GM12891 (cell line): ENCODE results near the gene CAPN1.

Experiments
- DNase-seq: peaks from one replicate; pipeline ENCODE4 v3.0.0; 2011; ENCODE audit warnings: low spot score; ENCODE audit not compliant: insufficient read length
- FAIRE-seq: peaks from 2 replicates; lab custom pipeline; 2011; peaks lifted over from hg19 to GRCh38; lab: Jason Lieb, UNC
- PAX5 ChIP-seq: IDR thresholded peaks from 2 replicates; pipeline ENCODE4 v1.6.1; 2011; ENCODE audit warnings: low read length, moderate library complexity, mild to moderate bottlenecking; ENCODE audit not compliant: insufficient read depth, severe bottlenecking
- POLR2A ChIP-seq: IDR thresholded peaks from 2 replicates; pipeline ENCODE4 v1.6.1; 2011; ENCODE audit warnings: low read depth, low read length, control low read depth
- POLR2AphosphoS5 ChIP-seq: IDR thresholded peaks from 2 replicates; pipeline ENCODE4 v1.6.1; 2011; ENCODE audit warnings: low read depth, low read length, control low read depth
- POU2F2 ChIP-seq: IDR thresholded peaks from 2 replicates; pipeline ENCODE4 v1.6.1; 2011; ENCODE audit warnings: low read depth, mild to moderate bottlenecking, control low read depth, low read length, moderate library complexity
- SPI1 ChIP-seq: IDR thresholded peaks from 2 replicates; pipeline ENCODE4 v1.6.1; 2011; ENCODE audit warnings: low read depth, low read length, control low read depth
- TAF1 ChIP-seq: IDR thresholded peaks from 2 replicates; pipeline ENCODE4 v1.6.1; 2011; ENCODE audit warnings: low read depth, low read length, control low read depth

The CAPN1 gene

GRCh38 chr11:65208785-65209710 lies 27.3 kb downstream of the CAPN1 start:
- no peak for FAIRE-seq
- TF ChIP-seq POU2F2: no peak
- TF ChIP-seq TAF1: no peak
- no peak for TF ChIP-seq POLR2AphosphoS5
- TF ChIP-seq PAX5: no peak
- no peak for TF ChIP-seq POLR2A
- TF ChIP-seq SPI1: no peak
- DNase-seq: no peak

DNA sequence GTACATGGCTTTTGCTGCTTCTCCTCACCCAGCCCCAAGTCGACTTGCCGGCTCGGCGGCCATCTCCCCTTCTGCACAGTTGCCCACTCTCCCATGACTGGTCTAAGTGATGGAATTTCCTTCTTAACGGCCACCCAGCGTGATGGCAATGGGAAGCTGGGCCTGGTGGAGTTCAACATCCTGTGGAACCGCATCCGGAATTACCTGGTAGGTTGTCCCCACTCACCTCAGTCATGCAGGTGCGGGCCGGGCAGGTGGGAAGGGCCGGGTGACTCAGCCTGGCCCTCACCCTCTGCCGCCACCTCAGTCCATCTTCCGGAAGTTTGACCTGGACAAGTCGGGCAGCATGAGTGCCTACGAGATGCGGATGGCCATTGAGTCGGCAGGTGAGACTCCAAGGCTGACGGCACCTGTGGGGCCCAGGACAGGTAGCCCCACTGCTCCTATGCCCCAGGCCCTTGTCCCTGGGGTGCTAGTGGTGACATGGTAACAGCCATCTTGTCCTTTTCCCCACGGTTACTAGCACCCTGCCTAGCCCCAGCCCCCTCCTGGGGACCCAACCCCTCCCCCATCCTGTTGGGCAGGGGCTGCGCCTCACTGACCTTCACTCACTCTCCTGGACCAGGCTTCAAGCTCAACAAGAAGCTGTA lies 28.1 kb downstream of the CAPN1 start:
- FAIRE-seq (no peak), DNase-seq (no peak)
- TF ChIP-seq POLR2AphosphoS5: no peak
- no peak for TF ChIP-seq POU2F2

DNA sequence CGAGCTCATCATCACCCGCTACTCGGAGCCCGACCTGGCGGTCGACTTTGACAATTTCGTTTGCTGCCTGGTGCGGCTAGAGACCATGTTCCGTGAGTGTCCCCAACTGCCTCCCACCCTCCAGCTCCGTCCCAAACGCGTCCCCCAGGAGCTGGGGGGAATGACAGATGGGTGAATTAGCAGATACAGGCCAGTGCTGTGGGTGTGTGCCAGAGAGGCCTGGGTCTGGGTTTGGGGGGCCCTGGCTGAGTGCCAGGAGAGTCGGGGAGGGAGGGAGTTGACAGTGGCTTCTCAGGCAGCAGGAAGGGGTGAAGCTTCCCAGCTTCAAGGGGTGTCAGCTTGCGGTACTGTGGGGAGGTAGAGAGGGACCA lies 28.6 kb downstream of the CAPN1 start:
- TF ChIP-seq PAX5 (no peak), POLR2A (no peak), TAF1 (no peak), POLR2AphosphoS5 (no peak), SPI1 (no peak), POU2F2 (no peak)
- FAIRE-seq (no peak), DNase-seq (no peak)

- DNase-seq (no peak), FAIRE-seq (no peak)
- no peak for TF ChIP-seq POLR2A
- no peak for TF ChIP-seq PAX5
- no peak for TF ChIP-seq POU2F2
- TF ChIP-seq SPI1: no peak
- no peak for TF ChIP-seq TAF1
Observed at GRCh38 chr11:65210748-65211147, 29.0 kb downstream of the CAPN1 start.

GRCh38 chr11:65211293-65212105 lies 29.8 kb downstream of the CAPN1 start:
- TF ChIP-seq POLR2AphosphoS5: no peak
- TF ChIP-seq POLR2A: no peak
- no peak for TF ChIP-seq TAF1
- no peak for TF ChIP-seq SPI1
- TF ChIP-seq PAX5: no peak
- TF ChIP-seq POU2F2: no peak
- no peak for FAIRE-seq
- DNase-seq: no peak

GRCh38 chr11:65212226-65212801 lies 30.6 kb downstream of the CAPN1 start:
- DNase-seq: no peak
- no peak for FAIRE-seq
- TF ChIP-seq POLR2A: no peak
- TF ChIP-seq POLR2AphosphoS5: peak; percentile 41; the same call in 1 of the 2 replicates

DNA sequence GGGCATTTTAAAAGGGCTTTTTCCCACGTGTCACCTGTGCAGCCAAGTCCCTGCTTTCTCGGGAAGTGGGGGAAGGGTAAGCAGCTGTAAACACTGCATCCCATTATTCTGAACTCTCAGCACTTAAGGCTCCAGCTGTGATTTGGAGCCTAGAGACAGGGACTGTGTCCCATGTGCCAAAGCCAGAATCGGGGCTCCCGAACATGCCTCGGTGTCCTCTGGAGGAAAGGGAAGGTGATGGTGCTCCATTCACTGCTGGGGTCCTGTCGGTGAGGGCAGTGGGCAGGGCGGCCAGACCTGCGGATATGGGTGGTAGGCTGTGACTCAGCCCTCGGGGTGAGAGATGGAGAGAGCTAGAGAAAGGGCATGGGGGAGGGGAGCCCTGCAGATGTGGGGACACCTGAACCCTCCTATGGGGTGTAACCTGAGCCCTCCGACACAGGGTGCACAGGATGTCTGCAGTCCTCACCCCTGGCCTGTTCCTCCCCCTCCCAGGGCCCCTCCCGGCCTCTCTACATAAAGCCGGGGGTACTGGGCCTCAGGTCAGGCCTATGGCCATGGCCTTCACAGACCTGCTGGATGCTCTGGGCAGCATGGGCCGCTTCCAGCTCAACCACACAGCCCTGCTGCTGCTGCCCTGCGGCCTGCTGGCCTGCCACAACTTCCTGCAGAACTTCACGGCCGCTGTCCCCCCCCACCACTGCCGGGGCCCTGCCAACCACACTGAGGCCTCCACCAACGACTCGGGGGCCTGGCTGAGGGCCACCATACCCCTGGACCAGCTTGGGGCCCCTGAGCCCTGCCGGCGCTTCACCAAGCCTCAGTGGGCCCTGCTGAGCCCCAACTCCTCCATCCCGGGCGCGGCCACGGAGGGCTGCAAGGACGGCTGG lies 31.8 kb downstream of the CAPN1 start:
- DNase-seq (no peak), FAIRE-seq (peak; percentile 84)

DNA sequence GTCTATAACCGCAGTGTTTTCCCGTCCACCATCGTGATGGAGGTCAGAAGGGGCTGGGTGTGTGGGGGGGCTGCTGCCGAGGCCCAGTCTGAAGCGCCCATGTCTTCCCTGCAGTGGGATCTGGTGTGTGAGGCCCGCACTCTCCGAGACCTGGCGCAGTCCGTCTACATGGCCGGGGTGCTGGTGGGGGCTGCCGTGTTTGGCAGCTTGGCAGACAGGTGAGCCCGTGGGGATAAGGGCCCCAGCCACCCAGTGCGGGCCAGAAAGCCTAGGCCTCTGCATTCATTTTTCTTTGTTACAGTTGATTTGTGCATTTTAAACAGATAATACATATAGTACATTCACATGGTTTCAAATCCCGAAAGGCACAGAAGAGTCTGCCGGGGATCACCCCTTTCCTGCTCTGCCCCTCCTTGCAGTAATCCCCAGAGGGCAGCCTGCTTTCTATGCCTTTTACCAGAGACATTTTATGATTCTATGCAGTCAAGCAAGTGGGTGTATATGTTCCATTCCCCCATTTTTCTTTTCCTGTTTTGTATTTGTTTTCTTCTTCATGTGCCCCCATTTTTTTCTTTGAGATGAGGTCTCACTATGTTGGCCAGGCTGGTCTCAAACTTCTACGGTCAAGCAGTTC lies 32.6 kb downstream of the CAPN1 start:
- DNase-seq (no peak), FAIRE-seq (no peak)
- TF ChIP-seq POLR2AphosphoS5: no peak
- no peak for TF ChIP-seq PAX5
- no peak for TF ChIP-seq POLR2A
- no peak for TF ChIP-seq TAF1
- no peak for TF ChIP-seq SPI1
- TF ChIP-seq POU2F2: no peak

More for the DNA sequence above, 31.8 kb downstream of the CAPN1 start:
- TF ChIP-seq TAF1 (no peak), SPI1 (no peak), POLR2AphosphoS5 (no peak), PAX5 (no peak), POU2F2 (no peak)
